NB4 (cell line): ENCODE measurements around the gene A4GALT.

Source experiments
- MYC ChIP-seq: IDR thresholded peaks from 2 replicates; pipeline ENCODE4 v1.6.1; 2011; ENCODE audit warnings: low read depth, low read length
- POLR2A ChIP-seq: IDR thresholded peaks from 2 replicates; pipeline ENCODE4 v1.6.1; 2011; ENCODE audit warnings: mild to moderate bottlenecking; ENCODE audit not compliant: insufficient read length; ENCODE audit errors: extremely low read depth
- TF ChIP-seq, protein P1 (sequence below): IDR thresholded peaks from one replicate; pipeline ENCODE4 v1.5.1; 2012; ENCODE audit warnings: low read depth, low read length
- TF ChIP-seq, protein P2 (sequence below): IDR thresholded peaks from 2 replicates; pipeline ENCODE4 v1.6.1; 2011; ENCODE audit warnings: low read depth, low read length

GRCh38 chr22:42697542-42698013, 23.1 kb downstream of the A4GALT start:
- TF ChIP-seq, protein P1, sequence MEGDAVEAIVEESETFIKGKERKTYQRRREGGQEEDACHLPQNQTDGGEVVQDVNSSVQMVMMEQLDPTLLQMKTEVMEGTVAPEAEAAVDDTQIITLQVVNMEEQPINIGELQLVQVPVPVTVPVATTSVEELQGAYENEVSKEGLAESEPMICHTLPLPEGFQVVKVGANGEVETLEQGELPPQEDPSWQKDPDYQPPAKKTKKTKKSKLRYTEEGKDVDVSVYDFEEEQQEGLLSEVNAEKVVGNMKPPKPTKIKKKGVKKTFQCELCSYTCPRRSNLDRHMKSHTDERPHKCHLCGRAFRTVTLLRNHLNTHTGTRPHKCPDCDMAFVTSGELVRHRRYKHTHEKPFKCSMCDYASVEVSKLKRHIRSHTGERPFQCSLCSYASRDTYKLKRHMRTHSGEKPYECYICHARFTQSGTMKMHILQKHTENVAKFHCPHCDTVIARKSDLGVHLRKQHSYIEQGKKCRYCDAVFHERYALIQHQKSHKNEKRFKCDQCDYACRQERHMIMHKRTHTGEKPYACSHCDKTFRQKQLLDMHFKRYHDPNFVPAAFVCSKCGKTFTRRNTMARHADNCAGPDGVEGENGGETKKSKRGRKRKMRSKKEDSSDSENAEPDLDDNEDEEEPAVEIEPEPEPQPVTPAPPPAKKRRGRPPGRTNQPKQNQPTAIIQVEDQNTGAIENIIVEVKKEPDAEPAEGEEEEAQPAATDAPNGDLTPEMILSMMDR, result no peak
- TF ChIP-seq POLR2A, result no peak
- TF ChIP-seq, protein P2, sequence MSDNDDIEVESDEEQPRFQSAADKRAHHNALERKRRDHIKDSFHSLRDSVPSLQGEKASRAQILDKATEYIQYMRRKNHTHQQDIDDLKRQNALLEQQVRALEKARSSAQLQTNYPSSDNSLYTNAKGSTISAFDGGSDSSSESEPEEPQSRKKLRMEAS, result no peak
- TF ChIP-seq MYC, result no peak
